Upper lobe of right lung (tissue), 1 donor: ENCODE data around the gene RBX1. TPM values are rescaled to one million over a fixed set of nuclear protein-coding genes. Genes with fewer than 3 reads are reported as not detected.

ENCODE experiments used
- ATAC-seq: fragments of 200-7000 bp; cut with Tn5 transposase; one replicate; pipeline ENCODE4 v1.9.1; 2020; ENCODE audit warnings: mild to moderate bottlenecking, moderate library complexity
- DNase-seq: peaks from one replicate; pipeline ENCODE4 v3.0.0-alpha.2; 2020
- H3K27ac ChIP-seq: fragments of 200-600 bp; one replicate; pipeline ENCODE4 v1.8.0; 2022
- H3K27me3 ChIP-seq: fragments of 200-600 bp; one replicate; pipeline ENCODE4 v1.8.0; 2022; ENCODE audit warnings: mild to moderate bottlenecking
- H3K36me3 ChIP-seq: fragments of 200-600 bp; one replicate; pipeline ENCODE4 v1.8.0; 2022
- H3K4me1 ChIP-seq: fragments of 200-600 bp; one replicate; pipeline ENCODE4 v1.8.0; 2022
- H3K4me3 ChIP-seq: fragments of 200-600 bp; one replicate; pipeline ENCODE4 v1.8.0; 2022; ENCODE audit warnings: mild to moderate bottlenecking
- H3K9me3 ChIP-seq: fragments of 200-600 bp; one replicate; pipeline ENCODE4 v1.8.0; 2022
- CTCF ChIP-seq: fragments of 200-600 bp; IDR thresholded peaks from one replicate; pipeline ENCODE4 v1.8.0; 2022; ENCODE audit warnings: antibody characterized with exemption
- intact Hi-C: fragments of 100-400 bp; cut with DNase I; formaldehyde crosslinking; loops from one replicate; pipeline ENCODE4 v1.11.0; 2022
- total RNA-seq: library from RNA; stranded (reverse); fragmentation: NEBNext Ultra II Directional; extraction: Animal tissue kit (Norgen Biotek cat#: 25700); gene quantifications from one replicate; pipeline ENCODE4 v1.2.1, GENCODE V29; 2021
- donor health status: DM: no; HTN: yes; CAD: no; lungs with severe emphysema.

The RBX1 gene
- total RNA-seq, 1 donor from 2014 or later = 45.6 TPM

- DNase-seq (no peak), ATAC-seq (no peak)
- Histone ChIP-seq H3K27ac (no peak overlapping the region), H3K4me3 (no peak overlapping the region), H3K36me3 (peaks cover 59% of the 10 kb centered on the region), H3K27me3 (no peaks in the 10 kb centered on the region), H3K4me1 (peaks cover 6% of the 10 kb centered on the region), H3K9me3 (no peaks in the 10 kb centered on the region)
- intact Hi-C loops = no loop called here
- no peak for TF ChIP-seq CTCF
These were observed 7.1 kb downstream of the RBX1 start for GRCh38 chr22:40958299-40958698.

GRCh38 chr22:40960145-40960544 is 9.0 kb downstream of the RBX1 start:
- Histone ChIP-seq H3K36me3 (peaks cover 64% of the 10 kb centered on the region), H3K4me3 (no peak overlapping the region), H3K27me3 (no peaks in the 10 kb centered on the region), H3K4me1 (no peaks in the 10 kb centered on the region), H3K9me3 (no peaks in the 10 kb centered on the region), H3K27ac (no peak overlapping the region)
- ATAC-seq = peak; percentile 89
- no peak for DNase-seq
- intact Hi-C loops = no loop called here
- TF ChIP-seq CTCF = no peak

GRCh38 chr22:40965936-40966725 is 15.0 kb downstream of the RBX1 start:
- TF ChIP-seq CTCF = no peak
- intact Hi-C loops = no loop called here
- no peaks in the 10 kb centered on the region for H3K9me3 ChIP-seq
- ATAC-seq (no peak), DNase-seq (no peak)
- peaks cover 93% of the 10 kb centered on the region for H3K36me3 ChIP-seq
- no peak overlapping the region for H3K4me3 ChIP-seq
- H3K4me1 ChIP-seq = peaks cover 3% of the 10 kb centered on the region
- H3K27me3 ChIP-seq = no peaks in the 10 kb centered on the region
- H3K27ac ChIP-seq = no peak overlapping the region

- Histone ChIP-seq H3K9me3 (no peaks in the 10 kb centered on the region), H3K27ac (no peak overlapping the region), H3K4me3 (no peak overlapping the region), H3K4me1 (peaks cover 3% of the 10 kb centered on the region), H3K36me3 (peaks cover 97% of the 10 kb centered on the region), H3K27me3 (no peaks in the 10 kb centered on the region)
- intact Hi-C loops = no loop called here
- no peak for DNase-seq
- ATAC-seq = peak; percentile 80
- no peak for TF ChIP-seq CTCF
These were observed 15.5 kb downstream of the RBX1 start for GRCh38 chr22:40966726-40967085.

- intact Hi-C loops = no loop called here
- no peak for TF ChIP-seq CTCF
- H3K27ac ChIP-seq = no peak overlapping the region
- H3K9me3 ChIP-seq = no peaks in the 10 kb centered on the region
- H3K4me3 ChIP-seq = no peak overlapping the region
- peaks cover 3% of the 10 kb centered on the region for H3K4me1 ChIP-seq
- H3K27me3 ChIP-seq = no peaks in the 10 kb centered on the region
- H3K36me3 ChIP-seq = peaks cover 97% of the 10 kb centered on the region
- ATAC-seq = peak; percentile 80
- DNase-seq = no peak
These were observed 16.1 kb downstream of the RBX1 start for GRCh38 chr22:40967111-40967760.
